H1 (cell line): Measurements from ENCODE around the gene CELF1. TPM values are rescaled to one million over a fixed set of nuclear protein-coding genes. Genes with fewer than 3 reads are reported as not detected.

ENCODE experiments used
- CTCF ChIA-PET: fragments of 300-600 bp; sonication (Branson Sonifier 250); formaldehyde crosslinking; loops from one replicate; lab custom pipeline; 2021; ENCODE audit not compliant: partially characterized antibody; lab: Charles Lee
- POLR2A ChIA-PET: fragments of 300-600 bp; sonication (Branson Sonifier 250); formaldehyde crosslinking; loops from one replicate; lab custom pipeline; 2021; ENCODE audit warnings: inconsistent platforms; ENCODE audit not compliant: partially characterized antibody; lab: Charles Lee
- DNase-seq, 2 experiments: peaks; one replicate each; pipeline versions ENCODE4 v3.0.0 to v3.0.0-alpha.2; 2010 to 2022; ENCODE audit warnings: low spot score in 2 of 2, low read depth in 1 of 2, mixed read lengths in 1 of 2
- FAIRE-seq: peaks from 2 replicates; lab custom pipeline; 2011; peaks lifted over from hg19 to GRCh38; lab: Jason Lieb, UNC
- H2AFZ ChIP-seq: 2 replicates; pipeline ENCODE4 v1.8.1; 2012; ENCODE audit warnings: low read length, inconsistent platforms
- H2AK5ac ChIP-seq: 2 replicates; pipeline ENCODE4 v1.6.1; 2013; ENCODE audit warnings: low read depth, low read length
- H2BK120ac ChIP-seq: replicated peaks from 2 replicates; pipeline ENCODE3; 2013; ENCODE audit warnings: low read depth, low read length, inconsistent platforms
- H2BK12ac ChIP-seq: 2 replicates; pipeline ENCODE4 v1.6.1; 2013; ENCODE audit warnings: low read depth, low read length
- H2BK15ac ChIP-seq: 2 replicates; pipeline ENCODE4 v1.6.1; 2013; ENCODE audit warnings: low read length
- H2BK20ac ChIP-seq: 2 replicates; pipeline ENCODE4 v1.6.1; 2013; ENCODE audit warnings: low read length
- H2BK5ac ChIP-seq: 2 replicates; pipeline ENCODE4 v1.6.1; 2013; ENCODE audit warnings: low read depth, low read length
- H3K14ac ChIP-seq: 2 replicates; pipeline ENCODE4 v1.6.1; 2013; ENCODE audit warnings: inconsistent platforms; ENCODE audit not compliant: insufficient read length
- H3K18ac ChIP-seq: 2 replicates; pipeline ENCODE4 v1.6.1; 2013; ENCODE audit warnings: low read length; ENCODE audit errors: extremely low read depth
- H3K23ac ChIP-seq: 2 replicates; pipeline ENCODE4 v1.6.1; 2013; ENCODE audit warnings: inconsistent platforms; ENCODE audit not compliant: insufficient read length
- H3K23me2 ChIP-seq: 2 replicates; pipeline ENCODE4 v1.6.1; 2013; ENCODE audit warnings: low read depth, low read length
- H3K27ac ChIP-seq: 2 replicates; pipeline ENCODE4 v1.6.1; 2011; ENCODE audit warnings: low read depth, low read length, inconsistent platforms
- H3K27me3 ChIP-seq, 4 experiments: replicated peaks in 1 of 4; 1 replicate in 1 of 4; 2 replicates in 3 of 4; pipeline versions ENCODE4 v1.6.1 to v1.8.1; 2011 to 2013; ENCODE audit warnings: low read length in 3 of 4, mild to moderate bottlenecking in 3 of 4, inconsistent platforms in 2 of 4, mixed read lengths in 2 of 4, moderate library complexity in 1 of 4; ENCODE audit not compliant: control insufficient read depth in 3 of 4, insufficient read depth in 3 of 4; ENCODE audit errors: extremely low read depth in 1 of 4
- H3K36me3 ChIP-seq, 4 experiments: 2 replicates each; pipeline versions ENCODE4 v1.6.1 to v1.8.1; 2011 to 2013; ENCODE audit warnings: mild to moderate bottlenecking in 4 of 4, low read length in 3 of 4, moderate library complexity in 2 of 4, control low read depth in 1 of 4, inconsistent platforms in 1 of 4; ENCODE audit not compliant: insufficient read depth in 4 of 4, control insufficient read depth in 2 of 4
- H3K4ac ChIP-seq: replicated peaks from 2 replicates; pipeline ENCODE3; 2013; ENCODE audit warnings: low read length, low read depth, mixed read lengths, inconsistent platforms; ENCODE audit not compliant: insufficient read length
- H3K4me1 ChIP-seq, 4 experiments: replicated peaks in 1 of 4; 1 replicate in 1 of 4; 2 replicates in 3 of 4; pipeline versions ENCODE4 v1.6.1 to v1.8.1; 2011 to 2013; ENCODE audit warnings: low read length in 3 of 4, inconsistent platforms in 2 of 4, mixed read lengths in 1 of 4; ENCODE audit not compliant: insufficient read depth in 4 of 4, control insufficient read depth in 3 of 4
- H3K4me2 ChIP-seq, 2 experiments: 2 replicates each; pipeline versions ENCODE4 v1.6.1 to v1.8.1; 2011 to 2013; ENCODE audit warnings: low read depth in 2 of 2, low read length in 2 of 2, control low read depth in 1 of 2, inconsistent platforms in 1 of 2, mild to moderate bottlenecking in 1 of 2; ENCODE audit not compliant: insufficient read depth in 1 of 2
- H3K4me3 ChIP-seq, 4 experiments: fragments of 200-600, 300-600 bp in 1 of 4; sonication (generic), shearing (Covaris generic), sonication (Bioruptor Twin) in 1 of 4; 2 replicates each; pipeline versions ENCODE4 v1.5.1 to v1.8.1; 2011 to 2016; ENCODE audit warnings: low read length in 4 of 4, low read depth in 3 of 4, control low read depth in 2 of 4, inconsistent platforms in 2 of 4, mild to moderate bottlenecking in 2 of 4, mixed read lengths in 1 of 4, moderate library complexity in 1 of 4; ENCODE audit not compliant: insufficient read depth in 2 of 4; ENCODE audit errors: extremely low read depth in 1 of 4
- H3K56ac ChIP-seq: replicated peaks from 2 replicates; pipeline ENCODE3; 2013; ENCODE audit warnings: low read depth, mild to moderate bottlenecking, mixed read lengths, low read length, inconsistent platforms; ENCODE audit not compliant: insufficient read length
- H3K79me1 ChIP-seq: 2 replicates; pipeline ENCODE4 v1.6.1; 2013; ENCODE audit warnings: low read depth, low read length, control low read depth
- H3K79me2 ChIP-seq, 2 experiments: 2 replicates each; pipeline versions ENCODE4 v1.6.1 to v1.8.1; 2012 to 2013; ENCODE audit warnings: low read length in 2 of 2, mild to moderate bottlenecking in 2 of 2, inconsistent platforms in 1 of 2; ENCODE audit not compliant: insufficient read depth in 2 of 2, control insufficient read depth in 1 of 2
- H3K9ac ChIP-seq, 4 experiments: replicated peaks in 1 of 4; 1 replicate in 1 of 4; 2 replicates in 3 of 4; pipeline versions ENCODE4 v1.6.1 to v1.8.1; 2011 to 2013; ENCODE audit warnings: low read depth in 3 of 4, low read length in 3 of 4, control low read depth in 2 of 4, mild to moderate bottlenecking in 2 of 4, moderate library complexity in 2 of 4, inconsistent platforms in 1 of 4; ENCODE audit errors: extremely low read depth in 1 of 4
- H3K9me3 ChIP-seq, 2 experiments: 2 replicates each; pipeline versions ENCODE4 v1.6.1 to v1.8.1; 2012 to 2013; ENCODE audit warnings: mild to moderate bottlenecking in 2 of 2, moderate library complexity in 2 of 2, control low read depth in 1 of 2, inconsistent platforms in 1 of 2, low read depth in 1 of 2, low read length in 1 of 2, mixed read lengths in 1 of 2; ENCODE audit not compliant: insufficient read depth in 2 of 2
- H4K20me1 ChIP-seq, 2 experiments: replicated peaks in 1 of 2; 2 replicates each; pipeline versions ENCODE3 to v1.8.1; 2011 to 2013; ENCODE audit warnings: inconsistent platforms in 2 of 2, low read length in 2 of 2, mild to moderate bottlenecking in 1 of 2; ENCODE audit not compliant: insufficient read depth in 2 of 2, control insufficient read depth in 1 of 2
- H4K5ac ChIP-seq: 2 replicates; pipeline ENCODE4 v1.6.1; 2013; ENCODE audit warnings: low read length, low read depth, mixed read lengths, inconsistent platforms; ENCODE audit not compliant: insufficient read length
- H4K8ac ChIP-seq: 2 replicates; pipeline ENCODE4 v1.8.0; 2013; ENCODE audit warnings: mild to moderate bottlenecking, moderate library complexity, low read length, inconsistent platforms; ENCODE audit not compliant: insufficient read depth; ENCODE audit errors: extremely low read depth
- H4K91ac ChIP-seq: replicated peaks from 2 replicates; pipeline ENCODE3; 2013; ENCODE audit warnings: low read length, mixed read lengths, inconsistent platforms; ENCODE audit not compliant: insufficient read length
- BACH1 ChIP-seq: IDR thresholded peaks from 2 replicates; pipeline ENCODE4 v1.6.1; 2012; ENCODE audit warnings: low read length, improper control_type of control experiment
- CBX5 ChIP-seq: fragments of 300-800, 300-1000 bp; sonication (generic); IDR thresholded peaks from 2 replicates; pipeline ENCODE4 v1.7.1; 2016; ENCODE audit warnings: antibody characterized with exemption, low read length, low read depth
- CHD2 ChIP-seq: IDR thresholded peaks from 2 replicates; pipeline ENCODE4 v1.6.1; 2012; ENCODE audit warnings: low read length, improper control_type of control experiment
- CREB1 ChIP-seq: IDR thresholded peaks from 2 replicates; pipeline ENCODE4 v1.6.1; 2012; ENCODE audit warnings: inconsistent platforms
- FOSL1 ChIP-seq: IDR thresholded peaks from 2 replicates; pipeline ENCODE4 v1.6.1; 2011; ENCODE audit warnings: mild to moderate bottlenecking, low read depth, low read length, moderate library complexity; ENCODE audit not compliant: insufficient read depth
- GTF2F1 ChIP-seq: IDR thresholded peaks from 2 replicates; pipeline ENCODE4 v1.6.1; 2012; ENCODE audit warnings: low read depth, low read length, improper control_type of control experiment, borderline replicate concordance
- JUN ChIP-seq: IDR thresholded peaks from 2 replicates; pipeline ENCODE4 v1.6.1; 2011; ENCODE audit warnings: low read depth, mild to moderate bottlenecking, improper control_type of control experiment, low read length
- MAX ChIP-seq: IDR thresholded peaks from 2 replicates; pipeline ENCODE4 v1.6.1; 2012; ENCODE audit warnings: inconsistent platforms
- RXRA ChIP-seq: IDR thresholded peaks from 2 replicates; pipeline ENCODE4 v1.6.1; 2011; ENCODE audit warnings: low read depth, mild to moderate bottlenecking, low read length, moderate library complexity; ENCODE audit not compliant: insufficient read depth
- SUZ12 ChIP-seq: fragments of 200-600 bp; sonication (generic); IDR thresholded peaks from 2 replicates; pipeline ENCODE4 v1.6.1; 2012; ENCODE audit warnings: mild to moderate bottlenecking, inconsistent platforms, low read length, moderate library complexity, mixed read lengths
- USF2 ChIP-seq: IDR thresholded peaks from 2 replicates; pipeline ENCODE4 v1.6.1; 2011; ENCODE audit warnings: low read length, improper control_type of control experiment
- ZNF274 ChIP-seq: IDR thresholded peaks from 2 replicates; pipeline ENCODE4 v1.7.0; 2012; ENCODE audit warnings: low read length, borderline replicate concordance; ENCODE audit errors: extremely low read depth
- WGBS, 2 experiments: shearing (Covaris generic) in 1 of 2; methylation state at CpG; one replicate each; pipeline versions ENCODE4 v1.1.6 to v1.1.7; 2013 to 2015; ENCODE audit warnings: low lambda C conversion rate in 2 of 2, mixed read lengths in 2 of 2, inconsistent platforms in 1 of 2, low coverage in 1 of 2, missing lambda C conversion rate in 1 of 2; ENCODE audit not compliant: insufficient replicate concordance in 2 of 2, insufficient coverage in 1 of 2, insufficient read length in 1 of 2; ENCODE audit errors: extremely low coverage in 1 of 2, missing lambda C conversion rate in 1 of 2; 5-methylcytosine and 5-hydroxymethylcytosine counted together
- polyA plus RNA-seq, 7 experiments: library from polyadenylated mRNA; depleted of rRNA in 3 of 7; stranded (reverse) in 5 of 7; unstranded in 2 of 7; fragments of >200 nt in 5 of 7; fragments of 200-250 nt in 2 of 7; gene quantifications; 1 replicate in 5 of 7; 2 replicates in 1 of 7; 4 replicates in 1 of 7; pipeline versions ENCODE4 v1.2.1 to v1.2.3, GENCODE V29; 2011 to 2013; ENCODE audit warnings: missing spikeins in 2 of 7, mixed read lengths in 2 of 7
- total RNA-seq: library from RNA; stranded (reverse); fragmentation: NEBNext Ultra II Directional; extraction: Animal tissue kit (Norgen Biotek cat#: 25700); gene quantifications from 2 replicates; pipeline ENCODE4 v1.2.1, GENCODE V29; 2021

The CELF1 gene
- total and polyA plus RNA-seq, 2 of the 8 experiments (the other 6 are each of a cell fraction or from before 2014, with no cell fraction given), result 131 to 197 TPM

GRCh38 chr11:47431356-47432083, 121.4 kb downstream of the CELF1 start:
- Histone ChIP-seq H3K4ac (no peak overlapping the region), H3K79me1 (no peaks in the 10 kb centered on the region), H3K9me3 (no peaks in the 10 kb centered on the region), H3K14ac (no peak overlapping the region), H3K9ac (no peak overlapping the region), H3K4me1 (no peaks in the 10 kb centered on the region; a peak in 1 of 7 replicates), H3K23me2 (no peaks in the 10 kb centered on the region; the same call in 1 of the 2 replicates), H2BK20ac (no peak overlapping the region), H2AK5ac (no peak overlapping the region), H3K4me3 (no peak overlapping the region), H2BK120ac (no peak overlapping the region), H3K36me3 (no peaks in the 10 kb centered on the region), H3K79me2 (no peaks in the 10 kb centered on the region), H3K23ac (no peak overlapping the region), H3K27ac (no peak overlapping the region), H2BK5ac (no peak overlapping the region), H3K27me3 (no peaks in the 10 kb centered on the region), H4K20me1 (no peaks in the 10 kb centered on the region), H2BK12ac (no peak overlapping the region), H4K5ac (no peak overlapping the region), H3K56ac (no peak overlapping the region), H4K8ac (no peak overlapping the region), H2BK15ac (no peak overlapping the region), H4K91ac (no peak overlapping the region), H2AFZ (no peak overlapping the region), H3K18ac (no peak overlapping the region), H3K4me2 (no peak overlapping the region)
- CTCF ChIA-PET, result interaction anchor here (0.8 to 1.8 kb wide), 4 partner anchors 23 to 160 kb away, joined by 3 to 6 read pairs (median 4); no protein-coding TSS in a partner anchor
- POLR2A ChIA-PET, result interaction anchor here (1.3 to 1.6 kb wide), 2 partner anchors 15 to 24 kb away, joined by 3 to 4 read pairs; no protein-coding TSS in a partner anchor
- 91% methylated on average over 9 of the region's 9 CpGs; no CpG with 5 or more reads in 1 of the 2 experiments for WGBS, 2 experiments
- no peak for TF ChIP-seq RXRA
- TF ChIP-seq JUN, result no peak
- TF ChIP-seq SUZ12, result no peak
- no peak for TF ChIP-seq CHD2
- no peak for TF ChIP-seq CREB1
- no peak for TF ChIP-seq BACH1
- TF ChIP-seq MAX, result no peak
- no peak for TF ChIP-seq FOSL1
- no peak for TF ChIP-seq ZNF274
- no peak for TF ChIP-seq CBX5
- no peak for TF ChIP-seq USF2
- TF ChIP-seq GTF2F1, result no peak
- FAIRE-seq (no peak), DNase-seq (no peak)
